Urothelium cell line (cell line): ENCODE measurements around the gene ZMYND12.

Experiments used
- DNase-seq: peaks from one replicate; pipeline ENCODE4 v3.0.0; 2011; ENCODE audit warnings: low spot score, mixed read lengths
- FAIRE-seq: peaks from 2 replicates; lab custom pipeline; 2011; peaks lifted over from hg19 to GRCh38; lab: Jason Lieb, UNC

ZMYND12 gene

DNA sequence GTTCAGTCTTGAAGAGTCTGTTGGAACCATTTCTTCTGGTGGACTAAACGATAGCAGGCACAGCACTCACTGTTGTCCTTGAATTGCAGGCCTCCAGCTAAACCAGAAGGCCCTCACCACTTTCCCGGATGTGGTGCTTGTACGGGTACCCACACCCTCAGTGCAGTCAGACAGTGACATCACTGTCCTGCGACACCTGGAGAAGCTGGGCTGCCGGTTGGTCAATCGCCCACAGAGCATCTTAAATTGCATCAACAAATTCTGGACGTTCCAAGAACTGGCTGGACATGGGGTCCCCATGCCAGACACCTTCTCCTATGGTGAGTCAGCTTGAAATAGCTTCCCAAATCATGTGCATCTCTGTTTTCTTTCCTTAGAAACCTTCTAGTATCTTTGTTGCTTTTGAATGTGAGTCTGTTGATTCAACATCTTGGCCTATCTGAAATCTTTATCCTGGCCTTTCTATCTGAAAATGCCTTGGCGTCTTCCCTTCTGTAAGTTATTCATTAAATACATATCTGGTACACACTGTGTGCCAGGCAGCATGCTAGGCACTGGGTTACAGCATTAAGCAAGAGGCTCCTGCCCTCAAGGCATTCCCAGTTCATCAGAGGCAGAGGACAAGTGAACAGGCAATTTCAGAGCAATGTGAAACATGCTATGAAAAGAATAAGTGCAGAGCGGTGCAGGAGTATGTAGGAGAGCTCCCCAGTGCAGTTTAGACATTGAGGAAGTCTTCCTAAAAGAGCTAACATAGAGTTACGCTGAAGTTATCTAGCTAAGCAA lies 56.3 kb downstream of the ZMYND12 start:
- FAIRE-seq: no peak
- no peak for DNase-seq

DNA sequence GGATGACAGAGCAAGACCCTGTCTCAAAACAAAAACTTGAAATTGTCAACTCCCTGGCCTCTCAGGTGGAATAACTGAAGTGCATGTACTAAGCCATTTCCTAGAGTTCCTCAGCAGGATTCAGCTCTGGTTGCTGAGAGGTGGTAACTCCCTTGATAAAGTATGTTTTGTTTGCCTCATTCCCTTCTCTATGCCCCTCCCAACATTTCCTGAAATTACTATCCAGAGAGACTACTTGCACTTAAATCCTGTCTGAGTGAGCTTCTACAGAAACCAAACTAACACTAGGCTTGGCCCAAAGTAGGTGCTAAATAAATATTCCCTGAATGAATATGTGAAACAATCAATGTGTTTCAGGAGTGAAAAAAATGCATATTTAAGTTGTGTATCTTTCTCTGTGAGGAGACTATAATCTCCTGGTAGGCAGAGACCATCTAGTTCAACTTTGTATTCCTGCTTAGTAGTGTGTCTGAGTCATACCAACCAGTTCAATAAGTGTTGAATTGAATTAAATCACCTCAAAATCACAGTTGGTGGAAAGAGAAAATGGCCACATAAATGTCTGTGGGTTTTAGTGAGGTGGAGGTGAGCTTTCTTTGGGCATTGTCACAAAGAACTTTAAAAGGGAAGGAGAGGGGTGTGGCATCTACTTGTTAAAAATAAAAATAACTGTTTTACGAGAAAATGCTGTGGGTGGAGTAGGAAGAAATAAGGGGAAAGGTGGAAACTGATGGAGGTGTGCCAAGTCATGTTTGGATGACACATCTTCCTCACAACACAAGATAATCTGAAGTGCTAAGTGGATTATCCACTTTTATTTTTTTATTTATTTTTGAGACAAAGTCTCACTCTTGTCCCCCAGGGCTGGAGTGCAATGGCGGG lies 62.6 kb downstream of the ZMYND12 start:
- DNase-seq: no peak
- peak; percentile 53 for FAIRE-seq

DNA sequence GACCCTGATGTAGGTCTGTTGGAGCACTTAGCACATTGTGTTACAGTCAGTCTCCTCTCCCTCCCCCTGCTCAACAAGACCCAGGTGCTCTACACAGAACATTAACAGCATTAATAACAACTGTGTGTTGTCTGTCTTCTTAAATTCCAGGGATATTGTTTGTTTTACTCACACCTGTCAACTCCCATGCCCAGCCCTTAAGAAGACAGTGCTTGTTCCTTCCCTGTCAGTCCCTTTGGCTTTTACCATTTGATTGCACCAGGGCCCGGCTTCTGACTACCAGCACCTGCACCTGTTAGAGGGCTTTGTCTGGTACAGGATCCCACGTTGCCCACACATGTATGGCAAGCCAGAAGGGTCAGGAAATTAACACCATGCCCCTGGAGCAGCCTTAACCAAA lies 63.6 kb downstream of the ZMYND12 start:
- DNase-seq: no peak
- FAIRE-seq: no peak

DNA sequence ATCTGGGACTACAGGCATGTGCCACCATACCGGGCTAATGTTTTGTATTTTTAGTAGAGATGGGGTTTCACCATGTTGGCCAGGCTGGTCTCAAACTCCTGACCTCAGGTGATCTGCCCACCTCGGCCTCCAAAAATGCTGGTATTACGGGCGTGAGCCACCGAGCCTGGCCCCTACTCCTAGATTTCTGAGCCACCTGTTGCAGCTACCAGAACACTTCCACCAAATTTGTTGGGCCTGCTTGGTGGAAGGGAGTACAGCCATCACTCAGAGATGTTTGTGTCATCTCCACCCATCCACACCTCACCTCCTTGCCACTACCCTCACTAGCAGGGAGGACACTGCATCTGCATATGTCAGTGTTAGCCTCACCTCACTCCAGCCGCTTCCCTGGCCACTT lies 69.8 kb downstream of the ZMYND12 start:
- FAIRE-seq (no peak), DNase-seq (no peak)

DNA sequence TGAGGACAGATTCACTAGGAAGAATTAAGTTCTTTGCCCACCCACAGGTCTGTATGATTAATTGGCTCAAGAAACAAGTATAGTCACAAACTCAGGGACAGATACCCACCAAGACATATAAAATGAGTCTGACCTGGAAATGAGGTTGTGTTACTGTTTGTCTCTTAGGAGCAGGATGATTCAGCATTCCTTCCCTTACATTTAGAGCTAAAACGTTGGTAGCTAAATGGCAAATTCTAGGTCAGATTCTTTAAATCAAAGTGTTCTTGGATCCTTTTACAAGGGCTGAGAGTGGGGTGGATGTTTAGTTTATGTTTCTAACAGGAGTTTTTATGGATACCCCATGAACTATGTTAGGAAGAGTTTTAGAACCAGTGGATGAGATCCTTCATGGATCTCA lies 70.5 kb downstream of the ZMYND12 start:
- DNase-seq: no peak
- FAIRE-seq: no peak

DNA sequence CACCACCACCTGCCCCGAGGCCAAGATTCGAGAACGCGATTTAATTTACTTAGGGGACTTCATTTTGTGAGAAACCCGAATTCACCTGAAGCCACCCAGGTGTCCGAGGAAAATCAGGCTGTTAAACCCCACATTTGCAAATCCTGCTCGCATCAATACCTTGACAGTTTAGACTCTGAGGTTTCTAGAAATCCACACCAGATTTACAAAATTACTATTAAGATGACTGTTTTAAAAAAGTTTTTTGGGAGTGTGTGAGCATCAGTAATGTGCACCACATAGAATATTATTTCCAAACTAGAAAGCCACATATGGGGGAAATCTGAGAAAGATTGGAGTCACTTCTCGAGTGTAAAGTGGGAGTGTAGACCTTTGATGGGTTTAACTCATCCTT lies 74.5 kb downstream of the ZMYND12 start:
- DNase-seq (no peak), FAIRE-seq (no peak)

DNA sequence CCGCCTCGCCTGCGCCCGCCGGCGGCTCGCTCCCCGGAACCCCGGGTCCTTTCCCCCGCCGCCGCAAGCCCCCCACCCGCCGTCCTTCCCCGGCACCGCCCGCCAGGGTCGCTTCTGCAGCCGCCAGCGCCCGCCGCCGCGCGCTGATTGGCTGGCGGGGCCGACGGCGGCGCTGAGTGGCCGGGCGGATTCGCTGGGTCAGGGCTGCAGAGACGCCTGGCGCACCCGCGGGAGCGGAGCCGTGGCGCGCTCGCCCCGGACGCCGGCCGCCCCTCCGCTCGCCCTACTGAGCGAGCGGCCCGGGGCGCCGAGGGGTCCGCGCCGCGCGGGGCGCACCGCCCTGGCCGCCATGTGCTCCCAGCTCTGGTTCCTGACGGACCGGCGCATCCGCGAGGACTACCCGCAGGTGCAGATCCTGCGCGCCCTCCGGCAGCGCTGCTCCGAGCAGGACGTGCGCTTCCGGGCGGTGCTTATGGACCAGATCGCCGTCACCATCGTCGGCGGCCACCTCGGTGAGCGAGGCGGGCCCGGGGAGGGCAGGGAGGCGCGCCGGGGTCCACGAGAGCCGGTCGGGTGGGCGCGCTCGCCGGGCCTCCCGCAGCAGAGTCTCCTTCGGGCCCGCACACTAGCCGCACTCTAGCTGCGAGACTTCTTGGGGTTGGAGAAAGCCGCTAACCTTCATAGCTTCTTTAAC lies 75.1 kb downstream of the ZMYND12 start, which contains the start of gene RIMKLA:
Gene RIMKLA (plus strand): TSS at position 207 of the 694 bp plus-strand sequence. CDS start 143 bp downstream, at position 350.
- peak; percentile 70 for FAIRE-seq
- peak; percentile 93 for DNase-seq
